GM12892 (cell line): ENCODE data around the gene MLPH.

Source experiments
- POLR2A ChIP-seq: IDR thresholded peaks from 2 replicates; pipeline ENCODE4 v1.6.1; 2011; ENCODE audit warnings: low read depth, low read length, control low read depth
- TAF1 ChIP-seq: IDR thresholded peaks from 2 replicates; pipeline ENCODE4 v1.6.1; 2011; ENCODE audit warnings: low read depth, mild to moderate bottlenecking, control low read depth, low read length, borderline replicate concordance

GRCh38 chr2:237458519-237458918 is 28.5 kb upstream of the MLPH start:
- TF ChIP-seq TAF1, result no peak
- no peak for TF ChIP-seq POLR2A
